HepG2 (cell line): Measurements from ENCODE around the gene TST. TPM values are rescaled to one million over a fixed set of nuclear protein-coding genes. Genes with fewer than 3 reads are reported as not detected.
A peak's percentile ranks its signal among the peaks of the same experiment; 100 is the strongest.

ENCODE experiments used
- ATAC-seq: fragments of 200-7000 bp; cut with Tn5 transposase; 3 replicates; pipeline ENCODE4 v1.9.1; 2020; ENCODE audit warnings: mild to moderate bottlenecking, moderate library complexity
- BruUV-seq: library from RNA; stranded (reverse); fragments of 400-500 nt; replicated peaks from 2 replicates; lab custom pipeline; 2021; lab: Mats Ljungman, UMichigan
- CTCF ChIA-PET: fragments of 300-600 bp; formaldehyde crosslinking; extraction: SDS; loops from one replicate; lab custom pipeline; 2021; ENCODE audit warnings: low total read pairs, inconsistent platforms, low intra/inter-chr PET ratio; lab: Yijun Ruan, JAX
- POLR2A ChIA-PET: fragments of 350-600 bp; sonication (Branson Sonifier 250); formaldehyde crosslinking; loops from one replicate; lab custom pipeline; 2020; ENCODE audit warnings: antibody characterized with exemption, inconsistent platforms; lab: Yijun Ruan, JAX
- DNase-seq: peaks from one replicate; pipeline ENCODE4 v3.0.0-alpha.2; 2015; ENCODE audit warnings: low spot score
- FAIRE-seq: peaks from 3 replicates; lab custom pipeline; 2011; peaks lifted over from hg19 to GRCh38; lab: Jason Lieb, UNC
- H2AFZ ChIP-seq: one replicate; pipeline ENCODE4 v1.6.1; 2011; ENCODE audit warnings: low read length, inconsistent platforms
- H3K27ac ChIP-seq: fragments of 300-600 bp; 3 replicates; pipeline ENCODE4 v1.8.0; 2011; ENCODE audit warnings: mixed run types, mild to moderate bottlenecking, mixed read lengths, low read length, inconsistent platforms; ENCODE audit not compliant: insufficient read depth; ENCODE audit errors: extremely low read length
- H3K27me3 ChIP-seq, 2 experiments: fragments of 200-600 bp in 1 of 2; 2 replicates in 1 of 2; 3 replicates in 1 of 2; pipeline versions ENCODE4 v1.6.0 to v1.8.0; 2011; ENCODE audit warnings: low read length in 2 of 2, mild to moderate bottlenecking in 2 of 2, moderate library complexity in 2 of 2, inconsistent platforms in 1 of 2; ENCODE audit not compliant: insufficient read depth in 2 of 2, control insufficient read depth in 1 of 2
- H3K36me3 ChIP-seq, 2 experiments: fragments of 200-600 bp in 1 of 2; replicated peaks in 1 of 2; 2 replicates in 1 of 2; 3 replicates in 1 of 2; pipeline versions ENCODE4 v1.5.1 to v1.8.0; 2011; ENCODE audit warnings: low read length in 2 of 2, inconsistent platforms in 1 of 2; ENCODE audit not compliant: insufficient read depth in 2 of 2, control insufficient read depth in 1 of 2
- H3K4me1 ChIP-seq: 2 replicates; pipeline ENCODE4 v1.5.1; 2012; ENCODE audit warnings: low read length, inconsistent platforms; ENCODE audit not compliant: insufficient read depth
- H3K4me2 ChIP-seq: 2 replicates; pipeline ENCODE4 v1.6.0; 2011; ENCODE audit warnings: low read depth, low read length, inconsistent platforms
- H3K4me3 ChIP-seq, 3 experiments: fragments of 200-600 bp in 1 of 3; sonication (generic), shearing (Covaris generic) in 1 of 3; replicated peaks in 1 of 3; 2 replicates each; pipeline ENCODE4 v1.5.1; 2011 to 2016; ENCODE audit warnings: low read length in 3 of 3, inconsistent platforms in 2 of 3, low read depth in 2 of 3, mild to moderate bottlenecking in 2 of 3, control low read depth in 1 of 3, mixed read lengths in 1 of 3; ENCODE audit not compliant: insufficient read depth in 1 of 3
- H3K79me2 ChIP-seq: one replicate; pipeline ENCODE4 v1.6.1; 2011; ENCODE audit warnings: low read length, inconsistent platforms; ENCODE audit not compliant: insufficient read depth
- H3K9ac ChIP-seq: 2 replicates; pipeline ENCODE4 v1.6.0; 2011; ENCODE audit warnings: mild to moderate bottlenecking, low read depth, low read length, inconsistent platforms; ENCODE audit not compliant: insufficient read depth
- H3K9me3 ChIP-seq: 2 replicates; pipeline ENCODE4 v1.5.1; 2012; ENCODE audit warnings: mild to moderate bottlenecking, low read length
- H4K20me1 ChIP-seq: 2 replicates; pipeline ENCODE4 v1.6.0; 2011; ENCODE audit warnings: inconsistent platforms, mild to moderate bottlenecking, low read length, moderate library complexity; ENCODE audit not compliant: insufficient read depth
- MEIS2 ChIP-seq: sonication (generic); formaldehyde crosslinking; IDR thresholded peaks from 2 replicates; pipeline ENCODE4 v1.9.0; 2021; ENCODE audit warnings: mild to moderate bottlenecking, missing genetic modification reagents
- PRDM10 ChIP-seq: sonication (generic); formaldehyde crosslinking; IDR thresholded peaks from 2 replicates; pipeline ENCODE4 v1.4.0; 2020; ENCODE audit warnings: low read depth, missing genetic modification reagents
- RBM22 ChIP-seq: fragments of 200-400 bp; formaldehyde crosslinking; optimal IDR thresholded peaks from 2 replicates; pipeline ENCODE3; 2017; ENCODE audit warnings: mild to moderate bottlenecking, low read length, moderate library complexity
- WGBS: methylation state at CpG from one replicate; pipeline ENCODE4 v1.1.6; 2017; ENCODE audit warnings: low lambda C conversion rate; 5-methylcytosine and 5-hydroxymethylcytosine counted together
- in situ Hi-C: cut with HindIII; loops from 2 replicates; pipeline ENCODE4 v1.10.0; 2017; ENCODE audit warnings: low pct_unique_long_range_greater_than_20kb; ENCODE audit not compliant: extremely low pct_ligation_motif_present
- intact Hi-C: fragments of 100-400 bp; cut with micrococcal nuclease; formaldehyde crosslinking; loops from one replicate; pipeline ENCODE4 v1.10.0; 2022; ENCODE audit not compliant: unreplicated experiment
- polyA plus RNA-seq, 8 experiments: library from polyadenylated mRNA; depleted of rRNA in 3 of 8; stranded (reverse) in 7 of 8; unstranded in 1 of 8; fragments of >200 nt; fragmentation: Illumina TruSeq in 4 of 8; extraction: Trizol in 4 of 8; gene quantifications; 2 replicates each; pipeline versions ENCODE4 v1.2.1 to v1.2.3, GENCODE V29; 2011 to 2016; ENCODE audit warnings: low read depth in 4 of 8, missing spikeins in 1 of 8, mixed read lengths in 1 of 8; ENCODE audit not compliant: insufficient read depth in 1 of 8
- total RNA-seq, 5 experiments: library from RNA; depleted of rRNA; stranded (reverse); fragments of >200 nt; fragmentation: Illumina TruSeq; extraction: Trizol; gene quantifications; 2 replicates each; pipeline ENCODE4 v1.2.3, GENCODE V29; 2016; ENCODE audit warnings: low read depth in 1 of 5
- TF ChIP-seq, protein P1 (sequence below): sonication (generic); formaldehyde crosslinking; IDR thresholded peaks from 2 replicates; pipeline ENCODE4 v1.4.0; 2020; ENCODE audit warnings: missing genetic modification reagents, mild to moderate bottlenecking, borderline replicate concordance
- TF ChIP-seq, protein P2 (sequence below): sonication (generic); formaldehyde crosslinking; IDR thresholded peaks from 2 replicates; pipeline ENCODE4 v1.4.0; 2020; ENCODE audit warnings: missing genetic modification reagents, mild to moderate bottlenecking, borderline replicate concordance
- TF ChIP-seq, protein P3 (sequence below): sonication (generic); formaldehyde crosslinking; IDR thresholded peaks from 2 replicates; pipeline ENCODE4 v1.4.0; 2020; ENCODE audit warnings: low read depth, mild to moderate bottlenecking, missing genetic modification reagents
- TF ChIP-seq, protein P4 (sequence below): sonication (generic); formaldehyde crosslinking; IDR thresholded peaks from 2 replicates; pipeline ENCODE4 v1.4.0; 2020; ENCODE audit warnings: missing genetic modification reagents, low read depth, mild to moderate bottlenecking, borderline replicate concordance

TST gene
- total and polyA plus RNA-seq, 2 of the 13 experiments (the other 11 are each of a cell fraction or from before 2014, with no cell fraction given): 44.6 to 63.6 TPM

GRCh38 chr22:37043828-37044538 is 24.7 kb upstream of the TST start:
- H3K4me2 ChIP-seq: peak overlapping the region; percentile 93
- H3K36me3 ChIP-seq: no peaks in the 10 kb centered on the region
- DNase-seq: peak; percentile 77
- peak overlapping the region; percentile 78 for H3K27ac ChIP-seq
- intact Hi-C loops: loop anchor here (2.0 kb wide), 1 partner anchor 13 kb away; no protein-coding TSS in a partner anchor
- POLR2A ChIA-PET: interaction anchor here (1.1 to 7.9 kb wide), 7 partner anchors 12 to 155 kb away, joined by 3 to 227 read pairs (median 12); partner anchors contain the start of genes MPST and TST
- H3K9ac ChIP-seq: peak overlapping the region; percentile 70
- no peak for FAIRE-seq
- in situ Hi-C loops: no loop called here
- no peaks in the 10 kb centered on the region for H3K79me2 ChIP-seq
- CTCF ChIA-PET: interaction anchor here (0.9 to 1.8 kb wide), 7 partner anchors 11 to 188 kb away, joined by 3 to 9 read pairs (median 6); partner anchors contain the start of genes MPST and TST
- H3K9me3 ChIP-seq: no peaks in the 10 kb centered on the region
- peak; percentile 95 for ATAC-seq
- H4K20me1 ChIP-seq: no peaks in the 10 kb centered on the region
- H3K4me3 ChIP-seq: peak overlapping the region in 2 of 3 experiments; percentile 38 to 62; a peak in 5 of 6 replicates
- BruUV-seq: no TSS peak
- no peak overlapping the region for H2AFZ ChIP-seq
- H3K27me3 ChIP-seq: 0 out of 5 replicates have a peak, but pooled peaks cover 0 to under 1% of the 10 kb centered on the region in 2 experiments
- WGBS: 3% methylated on average over 10 of the region's 17 CpGs
- H3K4me1 ChIP-seq: peaks cover 84% of the 10 kb centered on the region
- peak; percentile 90 for TF ChIP-seq PRDM10 (CRISPR knock-in tag)
- TF ChIP-seq, protein P1, sequence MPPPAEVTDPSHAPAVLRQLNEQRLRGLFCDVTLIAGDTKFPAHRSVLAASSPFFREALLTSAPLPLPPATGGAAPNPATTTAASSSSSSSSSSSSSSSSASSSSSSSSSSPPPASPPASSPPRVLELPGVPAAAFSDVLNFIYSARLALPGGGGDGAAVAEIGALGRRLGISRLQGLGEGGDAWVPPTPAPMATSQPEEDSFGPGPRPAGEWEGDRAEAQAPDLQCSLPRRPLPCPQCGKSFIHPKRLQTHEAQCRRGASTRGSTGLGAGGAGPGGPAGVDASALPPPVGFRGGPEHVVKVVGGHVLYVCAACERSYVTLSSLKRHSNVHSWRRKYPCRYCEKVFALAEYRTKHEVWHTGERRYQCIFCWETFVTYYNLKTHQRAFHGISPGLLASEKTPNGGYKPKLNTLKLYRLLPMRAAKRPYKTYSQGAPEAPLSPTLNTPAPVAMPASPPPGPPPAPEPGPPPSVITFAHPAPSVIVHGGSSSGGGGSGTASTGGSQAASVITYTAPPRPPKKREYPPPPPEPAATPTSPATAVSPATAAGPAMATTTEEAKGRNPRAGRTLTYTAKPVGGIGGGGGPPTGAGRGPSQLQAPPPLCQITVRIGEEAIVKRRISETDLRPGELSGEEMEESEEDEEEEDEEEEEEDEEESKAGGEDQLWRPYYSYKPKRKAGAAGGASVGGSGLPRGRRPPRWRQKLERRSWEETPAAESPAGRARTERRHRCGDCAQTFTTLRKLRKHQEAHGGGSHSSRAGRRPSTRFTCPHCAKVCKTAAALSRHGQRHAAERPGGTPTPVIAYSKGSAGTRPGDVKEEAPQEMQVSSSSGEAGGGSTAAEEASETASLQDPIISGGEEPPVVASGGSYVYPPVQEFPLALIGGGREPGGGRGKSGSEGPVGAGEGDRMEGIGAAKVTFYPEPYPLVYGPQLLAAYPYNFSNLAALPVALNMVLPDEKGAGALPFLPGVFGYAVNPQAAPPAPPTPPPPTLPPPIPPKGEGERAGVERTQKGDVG (CRISPR knock-in tag): peak; percentile 70
- TF ChIP-seq, protein P2, sequence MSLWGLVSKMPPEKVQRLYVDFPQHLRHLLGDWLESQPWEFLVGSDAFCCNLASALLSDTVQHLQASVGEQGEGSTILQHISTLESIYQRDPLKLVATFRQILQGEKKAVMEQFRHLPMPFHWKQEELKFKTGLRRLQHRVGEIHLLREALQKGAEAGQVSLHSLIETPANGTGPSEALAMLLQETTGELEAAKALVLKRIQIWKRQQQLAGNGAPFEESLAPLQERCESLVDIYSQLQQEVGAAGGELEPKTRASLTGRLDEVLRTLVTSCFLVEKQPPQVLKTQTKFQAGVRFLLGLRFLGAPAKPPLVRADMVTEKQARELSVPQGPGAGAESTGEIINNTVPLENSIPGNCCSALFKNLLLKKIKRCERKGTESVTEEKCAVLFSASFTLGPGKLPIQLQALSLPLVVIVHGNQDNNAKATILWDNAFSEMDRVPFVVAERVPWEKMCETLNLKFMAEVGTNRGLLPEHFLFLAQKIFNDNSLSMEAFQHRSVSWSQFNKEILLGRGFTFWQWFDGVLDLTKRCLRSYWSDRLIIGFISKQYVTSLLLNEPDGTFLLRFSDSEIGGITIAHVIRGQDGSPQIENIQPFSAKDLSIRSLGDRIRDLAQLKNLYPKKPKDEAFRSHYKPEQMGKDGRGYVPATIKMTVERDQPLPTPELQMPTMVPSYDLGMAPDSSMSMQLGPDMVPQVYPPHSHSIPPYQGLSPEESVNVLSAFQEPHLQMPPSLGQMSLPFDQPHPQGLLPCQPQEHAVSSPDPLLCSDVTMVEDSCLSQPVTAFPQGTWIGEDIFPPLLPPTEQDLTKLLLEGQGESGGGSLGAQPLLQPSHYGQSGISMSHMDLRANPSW (CRISPR knock-in tag): peak; percentile 80; the same call in 1 of the 2 replicates
- TF ChIP-seq, protein P3, sequence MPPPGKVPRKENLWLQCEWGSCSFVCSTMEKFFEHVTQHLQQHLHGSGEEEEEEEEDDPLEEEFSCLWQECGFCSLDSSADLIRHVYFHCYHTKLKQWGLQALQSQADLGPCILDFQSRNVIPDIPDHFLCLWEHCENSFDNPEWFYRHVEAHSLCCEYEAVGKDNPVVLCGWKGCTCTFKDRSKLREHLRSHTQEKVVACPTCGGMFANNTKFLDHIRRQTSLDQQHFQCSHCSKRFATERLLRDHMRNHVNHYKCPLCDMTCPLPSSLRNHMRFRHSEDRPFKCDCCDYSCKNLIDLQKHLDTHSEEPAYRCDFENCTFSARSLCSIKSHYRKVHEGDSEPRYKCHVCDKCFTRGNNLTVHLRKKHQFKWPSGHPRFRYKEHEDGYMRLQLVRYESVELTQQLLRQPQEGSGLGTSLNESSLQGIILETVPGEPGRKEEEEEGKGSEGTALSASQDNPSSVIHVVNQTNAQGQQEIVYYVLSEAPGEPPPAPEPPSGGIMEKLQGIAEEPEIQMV: 0 out of 2 replicates have a peak, but pooled peaks have one; percentile 47
- TF ChIP-seq, protein P4, sequence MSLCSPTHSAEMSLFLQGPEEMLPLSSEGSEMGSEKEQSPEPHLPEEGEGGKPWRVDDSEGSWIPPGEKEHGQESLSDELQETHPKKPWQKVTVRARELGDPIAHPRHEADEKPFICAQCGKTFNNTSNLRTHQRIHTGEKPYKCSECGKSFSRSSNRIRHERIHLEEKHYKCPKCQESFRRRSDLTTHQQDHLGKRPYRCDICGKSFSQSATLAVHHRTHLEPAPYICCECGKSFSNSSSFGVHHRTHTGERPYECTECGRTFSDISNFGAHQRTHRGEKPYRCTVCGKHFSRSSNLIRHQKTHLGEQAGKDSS (CRISPR knock-in tag): peak; percentile 91
- 0 out of 2 replicates have a peak, but pooled peaks have one; percentile 31 for TF ChIP-seq MEIS2 (CRISPR knock-in tag)
- no peak for TF ChIP-seq RBM22
